GM21737 (cell line): ENCODE results near the gene ISG15.
"Not testable (repeated sequence)": the region's sequence is repeated elsewhere in the genome, so short reads cannot be mapped to it uniquely, and the experiment has no call there.

Source experiments
- ATAC-seq: cut with Tn5 transposase; IDR thresholded peaks from one replicate; pipeline ENCODE4 v1.9.1; 2021; ENCODE audit warnings: mild to moderate bottlenecking, moderate library complexity; ENCODE audit not compliant: unreplicated experiment

The ISG15 gene

DNA sequence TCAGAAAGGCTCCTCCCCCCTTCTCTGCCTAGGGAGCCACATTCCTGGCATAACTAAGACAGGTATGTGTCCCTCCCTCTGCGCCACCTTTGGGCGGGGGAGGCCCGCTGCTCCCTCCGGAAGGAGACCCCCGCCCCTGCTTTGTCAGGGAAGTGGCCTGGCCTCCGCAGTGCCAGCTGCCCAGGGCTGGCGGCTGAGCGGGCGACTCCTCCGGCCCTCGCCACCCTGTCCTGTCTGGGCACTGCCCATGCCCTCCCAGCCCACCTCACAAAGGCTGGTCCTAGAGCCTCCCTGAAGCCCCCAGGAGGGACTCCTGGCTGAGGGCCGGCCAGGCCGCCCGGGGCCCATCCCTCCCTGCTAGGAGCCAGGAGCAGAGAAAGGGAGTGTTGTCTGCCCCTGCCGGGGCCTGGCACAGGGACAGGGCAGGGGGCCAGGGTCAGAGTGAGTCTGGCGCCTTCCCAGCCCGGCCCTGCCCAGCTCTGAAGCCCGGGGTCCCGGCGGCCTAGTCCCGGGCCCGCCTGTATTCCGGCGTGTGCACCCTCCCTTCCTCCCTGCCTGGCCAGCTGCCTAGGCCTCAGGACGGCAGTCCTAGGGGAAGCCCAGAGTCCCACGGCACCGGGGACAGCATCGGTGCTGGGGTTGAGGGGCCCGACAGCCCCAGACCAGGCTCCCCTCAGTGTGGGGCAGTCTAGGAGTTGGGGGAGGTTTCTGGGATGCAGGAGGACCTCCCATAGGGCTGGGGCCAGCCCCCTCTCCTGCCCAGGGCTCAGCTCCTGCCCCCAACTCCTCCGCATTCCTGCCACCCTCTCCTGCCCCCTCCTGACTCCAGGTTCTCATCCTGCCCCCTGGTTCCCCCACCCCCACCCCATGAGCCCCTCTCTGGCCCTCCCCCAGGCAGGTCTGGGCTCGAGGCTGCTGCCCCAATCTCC is 11.7 kb downstream of the ISG15 start:
- no peak for ATAC-seq

DNA sequence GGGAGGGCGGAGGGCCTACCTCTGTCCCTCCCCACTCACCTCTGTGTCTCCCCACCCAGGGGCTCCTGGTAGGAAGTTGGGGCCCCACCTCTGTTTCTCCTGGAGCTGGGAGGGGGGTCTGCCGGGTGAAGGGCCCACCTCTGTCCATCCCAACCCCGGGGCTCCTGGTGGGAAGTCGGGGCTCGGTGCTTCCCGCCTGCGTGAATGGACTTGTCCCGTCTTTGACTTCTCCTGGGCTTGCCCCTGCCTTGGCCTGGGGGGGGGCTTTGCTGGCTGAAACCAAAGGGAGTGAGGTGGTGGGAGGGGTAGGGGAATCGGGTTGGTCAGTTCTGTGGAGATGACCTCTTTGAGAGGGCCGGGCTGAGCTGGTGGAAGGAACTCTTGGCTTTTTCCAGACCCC is 12.4 kb downstream of the ISG15 start:
- ATAC-seq = no peak

- ATAC-seq = no peak
Observed at GRCh38 chr1:1026599-1027413, 13.5 kb downstream of the ISG15 start.

GRCh38 chr1:1027791-1028190 is 14.5 kb downstream of the ISG15 start:
- no peak for ATAC-seq

DNA sequence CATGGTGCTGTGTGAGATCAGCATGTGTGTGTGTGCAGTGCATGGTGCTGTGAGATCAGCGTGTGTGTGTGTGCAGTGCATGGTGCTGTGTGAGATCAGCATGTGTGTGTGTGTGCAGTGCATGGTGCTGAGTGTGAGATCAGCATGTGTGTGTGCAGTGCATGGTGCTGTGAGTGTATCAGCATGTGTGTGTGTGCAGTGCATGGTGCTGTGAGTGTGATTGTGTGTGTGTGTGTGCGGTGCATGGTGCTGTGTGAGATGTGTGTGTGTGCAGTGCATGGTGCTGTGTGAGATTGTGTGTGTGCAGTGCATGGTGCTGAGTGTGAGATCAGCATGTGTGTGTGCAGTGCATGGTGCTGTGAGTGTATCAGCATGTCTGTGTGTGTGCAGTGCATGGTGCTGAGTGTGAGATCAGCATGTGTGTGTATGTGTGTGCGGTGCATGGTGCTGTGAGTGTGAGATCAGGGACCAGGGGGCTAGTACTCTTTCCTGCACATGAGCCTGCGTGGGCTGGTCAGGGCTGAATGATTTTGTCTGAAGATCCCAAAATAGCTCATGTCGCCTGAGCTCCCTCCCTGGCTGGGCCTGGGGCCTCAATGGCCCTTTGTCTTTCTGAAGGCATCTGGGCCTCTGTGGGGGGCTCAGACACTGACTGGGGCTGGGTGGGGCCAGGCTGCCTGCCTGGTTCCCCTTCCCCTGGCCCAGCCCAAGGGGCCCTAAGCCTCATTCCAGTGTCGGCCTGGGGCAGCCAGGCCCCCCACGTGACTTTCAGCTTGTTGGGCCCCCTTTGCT is 17.8 kb downstream of the ISG15 start:
- ATAC-seq = not testable (repeated sequence)

GRCh38 chr1:1031659-1032235 is 18.4 kb downstream of the ISG15 start:
- ATAC-seq = no peak

DNA sequence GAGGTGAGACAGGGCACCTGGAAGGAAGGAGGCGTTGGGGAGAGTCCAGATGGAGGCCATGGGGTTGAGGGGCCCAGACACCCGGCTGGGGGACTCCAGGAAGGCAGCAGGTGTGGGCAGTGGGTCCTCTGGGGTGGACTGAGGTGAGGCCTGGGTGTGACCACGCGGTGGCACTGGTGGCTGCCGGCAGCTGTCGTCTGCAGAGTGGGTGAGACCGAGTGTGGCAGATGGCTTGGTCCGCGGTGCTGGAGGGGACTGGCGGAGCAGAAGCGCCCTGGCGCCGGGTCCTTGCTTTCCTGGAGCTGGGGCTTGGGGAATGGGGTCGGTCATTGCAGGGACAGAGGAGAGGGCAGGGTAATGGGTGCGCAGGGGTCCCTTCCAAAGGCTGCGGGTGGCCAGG is 19.1 kb downstream of the ISG15 start:
- ATAC-seq = no peak

DNA sequence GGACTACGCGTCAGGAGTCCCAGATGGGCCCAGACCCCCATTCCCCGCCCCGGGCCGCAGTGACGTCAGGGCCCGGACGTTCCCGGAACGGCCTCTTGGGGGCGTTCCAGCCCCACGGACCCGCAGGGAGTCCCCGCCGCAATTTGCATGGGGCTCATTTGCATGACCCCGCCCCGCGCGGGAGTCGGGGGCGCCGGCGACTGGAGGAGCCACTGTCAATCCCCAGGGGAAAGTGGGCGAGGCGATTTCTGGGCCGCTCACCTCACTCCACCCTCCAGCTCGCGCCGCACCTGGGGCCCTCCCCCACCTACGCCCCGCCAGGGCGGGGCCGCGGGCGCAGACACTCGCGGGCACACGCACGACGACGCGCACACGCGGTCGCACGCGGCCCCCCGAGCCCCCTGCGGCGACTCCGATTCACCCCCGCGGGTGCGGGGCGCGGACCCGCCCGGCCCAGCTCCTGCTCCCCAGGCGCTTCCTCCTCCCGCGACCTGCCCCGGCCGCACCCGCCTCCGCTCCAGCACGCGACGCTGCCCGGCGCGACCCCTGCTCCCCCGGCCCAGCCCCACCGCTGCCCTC is 19.8 kb downstream of the ISG15 start:
- ATAC-seq = peak; percentile 76

- ATAC-seq = no peak
Observed at GRCh38 chr1:1033731-1034438, 20.6 kb downstream of the ISG15 start.

DNA sequence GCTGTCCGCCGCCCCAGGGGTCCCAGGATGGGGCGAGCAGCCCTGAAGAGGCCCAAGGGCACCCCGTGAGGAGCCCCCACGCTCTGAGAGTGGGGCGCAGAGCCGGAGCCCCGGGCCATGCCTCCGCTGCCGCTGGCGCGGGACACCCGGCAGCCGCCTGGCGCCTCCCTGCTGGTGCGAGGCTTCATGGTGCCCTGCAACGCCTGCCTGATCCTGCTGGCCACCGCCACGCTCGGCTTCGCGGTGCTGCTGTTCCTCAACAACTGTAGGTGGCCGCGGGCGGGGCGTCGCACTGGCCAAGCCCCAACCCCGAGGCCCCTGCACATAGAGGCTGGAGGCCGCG is 21.1 kb downstream of the ISG15 start:
- no peak for ATAC-seq

DNA sequence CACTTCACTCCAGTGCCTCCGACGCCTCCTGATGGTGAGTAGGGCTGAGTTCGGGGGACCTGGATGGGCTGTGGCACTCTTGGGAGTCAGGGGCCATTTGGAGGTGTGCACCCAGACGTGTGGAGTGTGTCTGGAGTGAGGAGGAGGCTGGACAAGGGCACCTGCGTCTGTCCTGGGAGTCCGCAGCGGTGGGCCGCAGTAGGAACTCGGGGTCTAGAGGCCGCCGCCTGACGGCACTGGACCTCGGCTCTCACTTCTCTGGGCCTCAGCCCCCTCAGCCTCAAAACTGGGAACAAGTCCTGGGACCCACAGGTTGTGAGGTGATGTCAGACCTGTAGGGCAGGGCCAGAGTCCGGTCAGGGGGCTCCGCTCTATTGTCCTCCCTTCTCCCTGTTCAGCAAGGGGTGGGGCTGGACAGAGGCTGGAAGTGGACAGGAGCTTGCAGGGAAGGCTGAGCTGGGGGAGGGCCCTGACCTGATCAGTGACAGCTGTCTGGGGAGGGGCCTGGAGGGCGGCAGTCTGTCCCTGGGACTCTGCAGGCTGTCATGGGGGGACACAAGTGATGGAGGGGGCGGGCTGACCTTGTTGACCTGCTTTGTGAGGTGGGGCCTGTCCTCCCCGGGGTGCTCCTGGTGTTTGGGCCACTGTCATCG is 22.1 kb downstream of the ISG15 start:
- no peak for ATAC-seq

DNA sequence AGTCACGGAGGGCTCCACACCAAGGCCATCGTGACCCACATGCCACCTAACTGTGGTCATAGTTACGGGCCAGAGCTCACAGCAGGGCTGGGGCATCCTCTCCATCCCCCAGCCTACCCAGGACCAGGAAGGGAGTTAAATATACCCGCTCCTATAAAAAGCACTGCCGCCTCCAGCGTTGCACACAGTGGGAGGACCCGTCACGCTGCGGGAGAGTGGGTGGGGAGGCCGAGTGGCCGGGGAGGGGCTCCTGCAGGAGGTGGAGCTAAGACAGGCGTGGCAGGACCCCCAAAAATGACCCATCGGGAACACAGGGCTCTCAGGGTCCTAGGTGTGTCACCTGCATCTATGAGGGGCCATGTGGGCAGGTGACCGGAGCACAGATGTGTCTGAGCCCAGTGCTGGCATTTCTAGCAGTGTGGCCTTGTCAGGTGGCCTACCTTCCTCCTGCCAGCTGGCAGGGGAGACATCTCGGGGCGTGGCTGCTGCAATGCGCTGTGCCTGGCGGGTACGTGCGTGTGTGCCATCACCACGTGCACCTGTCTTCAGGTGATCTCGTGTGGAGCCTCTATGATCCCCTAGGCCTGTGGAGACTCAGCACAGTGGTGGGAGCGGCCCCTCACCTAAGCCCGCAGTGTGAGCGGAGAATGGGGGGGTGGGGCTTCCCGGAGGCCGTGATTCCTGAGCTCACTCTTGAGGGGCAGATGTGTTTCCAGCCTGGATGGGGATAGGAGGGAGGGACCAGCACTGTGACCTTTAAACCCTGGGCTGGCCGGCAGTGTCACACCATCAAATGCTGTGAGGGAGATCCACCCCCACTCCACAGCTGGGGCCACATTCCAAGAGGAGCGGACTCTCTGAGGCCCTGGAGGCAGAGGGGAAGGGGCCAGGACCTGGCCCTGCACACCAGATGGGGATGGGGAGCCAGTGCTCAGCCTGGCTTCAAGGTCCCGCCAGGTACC is 24.4 kb downstream of the ISG15 start:
- no peak for ATAC-seq

GRCh38 chr1:1038694-1039093 is 25.4 kb downstream of the ISG15 start:
- ATAC-seq = no peak

GRCh38 chr1:1039145-1039910 is 26.0 kb downstream of the ISG15 start:
- ATAC-seq = no peak

GRCh38 chr1:1040004-1040991 is 27.0 kb downstream of the ISG15 start:
- no peak for ATAC-seq

GRCh38 chr1:1041092-1041523 is 27.8 kb downstream of the ISG15 start:
- no peak for ATAC-seq
